Mesothelial cell of epicardium (in vitro differentiated cells): Measurements from ENCODE around the gene LRCOL1. TPM values are rescaled to one million over a fixed set of nuclear protein-coding genes. Genes with fewer than 3 reads are reported as not detected.

ENCODE experiments used
- DNase-seq, 2 experiments: peaks; one replicate each; pipeline ENCODE4 v3.0.0; 2021; ENCODE audit warnings: low spot score in 2 of 2; ENCODE audit not compliant: unreplicated experiment in 2 of 2
- H3K27ac Mint-ChIP-seq: 2 replicates; pipeline ENCODE4 v1.8.0; 2021; ENCODE audit warnings: mixed read lengths
- H3K27me3 Mint-ChIP-seq: 2 replicates; pipeline ENCODE4 v1.8.0; 2021; ENCODE audit warnings: low read depth, mixed read lengths
- H3K36me3 Mint-ChIP-seq: 2 replicates; pipeline ENCODE4 v1.8.0; 2021; ENCODE audit warnings: mixed read lengths
- H3K4me1 Mint-ChIP-seq: 2 replicates; pipeline ENCODE4 v1.8.0; 2021; ENCODE audit warnings: mixed read lengths
- H3K4me3 Mint-ChIP-seq: 2 replicates; pipeline ENCODE4 v1.8.0; 2021; ENCODE audit warnings: mild to moderate bottlenecking, moderate library complexity, mixed read lengths
- H3K9me3 Mint-ChIP-seq: 2 replicates; pipeline ENCODE4 v1.8.0; 2021; ENCODE audit warnings: mixed read lengths
- total RNA-seq: library from RNA; stranded (reverse); gene quantifications from 3 replicates; pipeline ENCODE4 v1.2.1, GENCODE V29; 2021
- TF ChIP-seq, protein P1 (sequence below): fragments of 200-600 bp; sonication (generic); IDR thresholded peaks from one replicate; pipeline ENCODE4 v1.5.0; 2021; ENCODE audit warnings: antibody characterized with exemption; ENCODE audit not compliant: unreplicated experiment

LRCOL1 gene
- total RNA-seq, 1 donor from 2014 or later: not detected

DNA sequence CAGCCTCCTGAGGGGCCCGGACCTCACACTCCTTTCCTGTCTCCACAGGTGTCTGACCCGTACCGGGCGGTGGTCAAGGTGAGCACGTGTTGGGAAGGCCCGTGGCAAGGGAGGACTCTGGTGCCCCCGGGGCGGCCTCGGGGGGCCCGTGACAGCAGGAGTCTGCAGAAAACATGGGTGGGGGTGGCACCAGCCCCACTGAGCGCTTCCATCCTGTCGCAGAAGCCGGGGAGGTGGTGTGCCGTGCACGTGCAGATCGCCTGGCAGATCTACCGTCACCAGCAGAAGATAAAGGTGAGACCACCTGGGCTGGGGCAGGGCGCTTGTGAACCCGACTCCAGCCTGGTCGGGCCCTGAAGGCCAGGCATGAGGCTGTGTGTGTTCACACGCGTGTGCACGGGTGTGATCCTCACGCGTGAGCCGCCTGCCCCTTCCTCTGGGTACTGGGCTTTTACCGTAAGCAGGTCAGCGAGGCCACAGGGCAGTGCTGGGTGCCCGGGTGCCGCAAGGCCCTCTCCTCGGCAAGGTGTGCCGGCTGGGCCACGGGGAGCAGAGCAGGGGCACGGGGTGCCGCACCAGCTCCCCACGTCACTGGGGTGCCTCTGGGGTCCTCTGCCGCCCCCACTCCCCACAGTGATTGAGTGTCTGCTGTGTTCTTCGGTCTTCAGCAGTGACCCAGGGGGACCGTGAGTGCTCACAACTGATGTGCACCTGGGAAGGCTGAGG, 35.9 kb downstream of the LRCOL1 start:
- DNase-seq: no peak
- TF ChIP-seq, protein P1, sequence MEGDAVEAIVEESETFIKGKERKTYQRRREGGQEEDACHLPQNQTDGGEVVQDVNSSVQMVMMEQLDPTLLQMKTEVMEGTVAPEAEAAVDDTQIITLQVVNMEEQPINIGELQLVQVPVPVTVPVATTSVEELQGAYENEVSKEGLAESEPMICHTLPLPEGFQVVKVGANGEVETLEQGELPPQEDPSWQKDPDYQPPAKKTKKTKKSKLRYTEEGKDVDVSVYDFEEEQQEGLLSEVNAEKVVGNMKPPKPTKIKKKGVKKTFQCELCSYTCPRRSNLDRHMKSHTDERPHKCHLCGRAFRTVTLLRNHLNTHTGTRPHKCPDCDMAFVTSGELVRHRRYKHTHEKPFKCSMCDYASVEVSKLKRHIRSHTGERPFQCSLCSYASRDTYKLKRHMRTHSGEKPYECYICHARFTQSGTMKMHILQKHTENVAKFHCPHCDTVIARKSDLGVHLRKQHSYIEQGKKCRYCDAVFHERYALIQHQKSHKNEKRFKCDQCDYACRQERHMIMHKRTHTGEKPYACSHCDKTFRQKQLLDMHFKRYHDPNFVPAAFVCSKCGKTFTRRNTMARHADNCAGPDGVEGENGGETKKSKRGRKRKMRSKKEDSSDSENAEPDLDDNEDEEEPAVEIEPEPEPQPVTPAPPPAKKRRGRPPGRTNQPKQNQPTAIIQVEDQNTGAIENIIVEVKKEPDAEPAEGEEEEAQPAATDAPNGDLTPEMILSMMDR: no peak
- no peaks in the 10 kb centered on the region for H3K27me3 Mint-ChIP-seq
- no peaks in the 10 kb centered on the region for H3K4me1 Mint-ChIP-seq
- no peak overlapping the region for H3K4me3 Mint-ChIP-seq
- no peak overlapping the region for H3K27ac Mint-ChIP-seq
- peaks cover 16% of the 10 kb centered on the region for H3K36me3 Mint-ChIP-seq
- no peaks in the 10 kb centered on the region for H3K9me3 Mint-ChIP-seq

GRCh38 chr12:132572801-132573760, 37.3 kb downstream of the LRCOL1 start:
- Mint-ChIP-seq H3K36me3 (peaks cover 10% of the 10 kb centered on the region), H3K4me3 (no peak overlapping the region), H3K27ac (no peak overlapping the region), H3K4me1 (no peaks in the 10 kb centered on the region), H3K27me3 (no peaks in the 10 kb centered on the region), H3K9me3 (no peaks in the 10 kb centered on the region)
- no peak for DNase-seq
- TF ChIP-seq, protein P1: no peak

GRCh38 chr12:132572106-132572505, 38.3 kb downstream of the LRCOL1 start:
- Mint-ChIP-seq H3K36me3 (peaks cover 5% of the 10 kb centered on the region), H3K4me1 (no peaks in the 10 kb centered on the region)

DNA sequence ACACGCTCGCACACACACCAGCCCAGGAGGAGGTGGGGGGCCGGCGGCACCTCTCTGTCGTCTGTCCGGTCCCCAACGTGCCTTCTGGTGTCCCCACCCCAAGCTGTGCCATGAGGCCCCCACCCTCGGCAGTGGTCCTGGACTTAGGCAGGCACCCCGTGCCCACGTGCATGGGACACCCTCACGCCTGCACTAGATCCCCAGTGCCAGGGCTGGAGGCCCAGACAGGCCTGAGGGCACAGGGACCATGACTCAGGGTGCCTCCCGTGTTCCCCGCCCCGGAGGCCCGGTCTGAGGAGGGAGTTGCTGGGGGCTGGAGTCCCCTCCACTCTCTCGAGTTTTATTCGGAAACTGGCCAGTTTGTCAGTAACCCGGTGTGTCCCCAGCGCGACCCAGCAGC, 38.8 kb downstream of the LRCOL1 start:
- H3K36me3 Mint-ChIP-seq: peaks cover 5% of the 10 kb centered on the region

More at GRCh38 chr12:132572106-132572505, 38.3 kb downstream of the LRCOL1 start:
- Mint-ChIP-seq H3K27me3 (no peaks in the 10 kb centered on the region), H3K9me3 (no peaks in the 10 kb centered on the region), H3K27ac (no peak overlapping the region), H3K4me3 (no peak overlapping the region)
- no peak for DNase-seq
- TF ChIP-seq, protein P1: no peak

DNA sequence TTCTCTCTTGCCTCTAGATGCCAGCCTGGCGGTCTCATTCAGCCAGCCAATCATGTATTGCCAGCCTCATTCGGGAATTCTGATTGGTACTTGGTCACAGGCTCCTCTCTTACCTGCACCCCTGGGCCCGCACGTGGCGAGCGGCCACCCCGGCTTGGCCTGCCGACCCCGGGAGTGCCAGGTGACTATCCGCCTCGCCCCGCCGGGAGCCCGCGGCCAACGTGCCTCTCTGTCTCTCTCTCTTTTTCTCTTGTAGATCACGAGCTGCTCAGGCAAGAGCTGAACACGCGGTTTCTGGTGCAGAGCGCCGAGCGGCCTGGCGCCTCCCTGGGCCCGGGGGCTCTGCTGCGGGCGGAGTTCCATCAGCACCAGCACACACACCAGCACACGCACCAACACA, 39.3 kb downstream of the LRCOL1 start:
- no peaks in the 10 kb centered on the region for H3K27me3 Mint-ChIP-seq
- H3K4me3 Mint-ChIP-seq: no peak overlapping the region
- H3K9me3 Mint-ChIP-seq: no peaks in the 10 kb centered on the region
- DNase-seq: no peak
- no peak overlapping the region for H3K27ac Mint-ChIP-seq
- TF ChIP-seq, protein P1: no peak
- peaks cover 4% of the 10 kb centered on the region for H3K4me1 Mint-ChIP-seq
- peaks cover 5% of the 10 kb centered on the region for H3K36me3 Mint-ChIP-seq

More for the DNA sequence above, 38.8 kb downstream of the LRCOL1 start:
- no peak overlapping the region for H3K4me3 Mint-ChIP-seq
- H3K27me3 Mint-ChIP-seq: no peaks in the 10 kb centered on the region
- TF ChIP-seq, protein P1: no peak
- H3K9me3 Mint-ChIP-seq: no peaks in the 10 kb centered on the region
- H3K27ac Mint-ChIP-seq: no peak overlapping the region
- H3K4me1 Mint-ChIP-seq: no peaks in the 10 kb centered on the region
- no peak for DNase-seq
